HL-60 (cell line): Measurements from ENCODE around the gene MYO15A.

Experiments used
- DNase-seq, 2 experiments: peaks; one replicate each; pipeline ENCODE4 v3.0.0-alpha.2; 2010 to 2020; ENCODE audit warnings: low read depth in 1 of 2, low spot score in 1 of 2
- H3K27ac ChIP-seq: fragments of 250-450 bp; sonication (Bioruptor Pico); replicated peaks from 2 replicates; pipeline ENCODE4 v1.5.1; 2020; ENCODE audit warnings: mild to moderate bottlenecking, moderate library complexity
- H3K27me3 ChIP-seq: fragments of 250-450 bp; sonication (Bioruptor Pico); 2 replicates; pipeline ENCODE4 v1.5.1; 2021; ENCODE audit warnings: mild to moderate bottlenecking, moderate library complexity; ENCODE audit not compliant: insufficient read depth, poor library complexity, severe bottlenecking
- H3K4me3 ChIP-seq: replicated peaks from 2 replicates; pipeline ENCODE4 v1.5.1; 2011; ENCODE audit warnings: mild to moderate bottlenecking, control low read depth, low read length; ENCODE audit not compliant: insufficient read depth
- CTCF ChIP-seq: IDR thresholded peaks from one replicate; pipeline ENCODE4 v1.5.1; 2011; ENCODE audit warnings: low read length, control low read depth, inconsistent platforms; ENCODE audit not compliant: insufficient read depth
- GABPA ChIP-seq: IDR thresholded peaks from 2 replicates; pipeline ENCODE4 v1.6.1; 2012; ENCODE audit warnings: low read depth
- POLR2AphosphoS5 ChIP-seq: IDR thresholded peaks from 2 replicates; pipeline ENCODE4 v1.6.1; 2012; ENCODE audit warnings: low read depth
- SPI1 ChIP-seq: IDR thresholded peaks from 2 replicates; pipeline ENCODE4 v1.6.1; 2012; ENCODE audit warnings: low read depth, mild to moderate bottlenecking, borderline replicate concordance
- TF ChIP-seq, protein P1 (sequence below): IDR thresholded peaks from 2 replicates; pipeline ENCODE4 v1.6.1; 2012; ENCODE audit warnings: low read depth; ENCODE audit not compliant: insufficient replicate concordance

MYO15A gene

GRCh38 chr17:18094409-18094807 lies 14.1 kb upstream of the MYO15A start:
- no peak overlapping the region for H3K27ac ChIP-seq
- DNase-seq = no peak
- no peaks in the 10 kb centered on the region for H3K27me3 ChIP-seq
- no peak overlapping the region for H3K4me3 ChIP-seq
- no peak for TF ChIP-seq POLR2AphosphoS5
- TF ChIP-seq GABPA = no peak
- no peak for TF ChIP-seq CTCF
- no peak for TF ChIP-seq SPI1

DNA sequence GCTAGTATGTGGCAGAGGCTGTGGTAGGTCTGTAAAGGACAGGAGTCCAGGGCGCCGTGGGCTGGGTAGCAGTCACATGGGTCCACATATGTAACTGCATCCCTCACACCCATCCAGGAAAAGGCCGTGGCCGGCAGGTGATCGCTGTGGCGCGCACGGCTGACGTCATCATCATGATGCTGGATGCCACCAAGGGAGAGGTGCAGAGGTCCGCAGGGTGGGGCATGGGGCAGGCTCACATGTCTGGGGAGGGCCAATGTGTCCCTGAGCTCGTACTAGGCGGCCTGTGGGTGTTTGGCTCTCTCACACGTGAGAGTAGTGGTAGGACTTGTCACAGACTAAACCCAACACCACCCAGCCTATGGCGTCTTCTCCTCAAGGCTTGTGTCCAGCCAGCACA lies 9.0 kb upstream of the MYO15A start:
- Histone ChIP-seq H3K27me3 (no peaks in the 10 kb centered on the region), H3K27ac (no peak overlapping the region), H3K4me3 (no peak overlapping the region)
- TF ChIP-seq, protein P1, sequence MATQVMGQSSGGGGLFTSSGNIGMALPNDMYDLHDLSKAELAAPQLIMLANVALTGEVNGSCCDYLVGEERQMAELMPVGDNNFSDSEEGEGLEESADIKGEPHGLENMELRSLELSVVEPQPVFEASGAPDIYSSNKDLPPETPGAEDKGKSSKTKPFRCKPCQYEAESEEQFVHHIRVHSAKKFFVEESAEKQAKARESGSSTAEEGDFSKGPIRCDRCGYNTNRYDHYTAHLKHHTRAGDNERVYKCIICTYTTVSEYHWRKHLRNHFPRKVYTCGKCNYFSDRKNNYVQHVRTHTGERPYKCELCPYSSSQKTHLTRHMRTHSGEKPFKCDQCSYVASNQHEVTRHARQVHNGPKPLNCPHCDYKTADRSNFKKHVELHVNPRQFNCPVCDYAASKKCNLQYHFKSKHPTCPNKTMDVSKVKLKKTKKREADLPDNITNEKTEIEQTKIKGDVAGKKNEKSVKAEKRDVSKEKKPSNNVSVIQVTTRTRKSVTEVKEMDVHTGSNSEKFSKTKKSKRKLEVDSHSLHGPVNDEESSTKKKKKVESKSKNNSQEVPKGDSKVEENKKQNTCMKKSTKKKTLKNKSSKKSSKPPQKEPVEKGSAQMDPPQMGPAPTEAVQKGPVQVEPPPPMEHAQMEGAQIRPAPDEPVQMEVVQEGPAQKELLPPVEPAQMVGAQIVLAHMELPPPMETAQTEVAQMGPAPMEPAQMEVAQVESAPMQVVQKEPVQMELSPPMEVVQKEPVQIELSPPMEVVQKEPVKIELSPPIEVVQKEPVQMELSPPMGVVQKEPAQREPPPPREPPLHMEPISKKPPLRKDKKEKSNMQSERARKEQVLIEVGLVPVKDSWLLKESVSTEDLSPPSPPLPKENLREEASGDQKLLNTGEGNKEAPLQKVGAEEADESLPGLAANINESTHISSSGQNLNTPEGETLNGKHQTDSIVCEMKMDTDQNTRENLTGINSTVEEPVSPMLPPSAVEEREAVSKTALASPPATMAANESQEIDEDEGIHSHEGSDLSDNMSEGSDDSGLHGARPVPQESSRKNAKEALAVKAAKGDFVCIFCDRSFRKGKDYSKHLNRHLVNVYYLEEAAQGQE = no peak
- TF ChIP-seq CTCF (no peak), POLR2AphosphoS5 (no peak), SPI1 (no peak), GABPA (no peak)
- DNase-seq = no peak

DNA sequence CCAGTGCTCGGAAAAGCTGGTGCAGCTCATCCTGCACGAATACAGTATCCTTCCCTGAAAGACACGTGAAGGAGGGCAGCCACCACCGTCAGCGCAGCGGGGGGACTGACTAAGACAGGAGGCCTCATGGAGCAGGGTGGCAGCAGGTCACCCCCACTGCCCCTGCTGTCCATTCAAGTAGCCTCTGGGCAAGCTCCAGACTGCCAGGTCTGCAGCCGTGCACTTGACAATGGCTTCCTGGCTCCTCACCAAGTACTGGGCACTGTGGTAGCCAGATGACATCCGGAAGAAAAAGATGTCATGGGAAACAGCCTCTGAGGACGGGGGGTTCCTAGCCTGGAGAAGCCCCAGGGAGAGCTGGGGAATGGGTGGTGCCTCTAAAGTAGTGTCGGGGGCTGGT lies 7.9 kb upstream of the MYO15A start:
- Histone ChIP-seq H3K27me3 (no peaks in the 10 kb centered on the region), H3K4me3 (no peak overlapping the region), H3K27ac (no peak overlapping the region)
- DNase-seq = no peak
- TF ChIP-seq POLR2AphosphoS5 = no peak
- no peak for TF ChIP-seq GABPA
- TF ChIP-seq, protein P1 = no peak
- no peak for TF ChIP-seq SPI1
- TF ChIP-seq CTCF = no peak

DNA sequence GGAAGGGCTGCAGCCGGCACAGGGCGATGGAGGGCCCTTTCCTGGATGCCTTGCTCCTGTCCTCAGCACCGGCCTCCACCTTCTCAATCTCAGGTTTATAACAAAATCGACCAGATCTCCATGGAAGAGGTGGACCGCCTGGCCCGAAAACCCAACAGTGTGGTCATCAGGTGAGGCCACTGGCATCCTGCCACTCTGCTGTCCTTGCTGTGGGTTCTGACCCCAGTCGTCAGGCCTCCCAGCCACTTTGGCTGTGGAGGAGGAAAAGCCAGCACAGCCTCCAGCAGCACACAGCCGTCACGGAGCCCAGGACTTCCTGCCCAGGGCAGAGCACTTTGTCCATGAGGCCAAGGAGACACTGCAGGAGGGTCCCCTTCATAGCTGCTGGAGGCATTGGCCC lies 6.7 kb upstream of the MYO15A start:
- Histone ChIP-seq H3K27me3 (no peaks in the 10 kb centered on the region), H3K27ac (no peak overlapping the region), H3K4me3 (no peak overlapping the region)
- TF ChIP-seq, protein P1 = no peak
- TF ChIP-seq POLR2AphosphoS5 (no peak), SPI1 (no peak), GABPA (no peak), CTCF (no peak)
- no peak for DNase-seq
